HCT116 (cell line): ENCODE data around the gene TJP3.

Source experiments
- ATF3 ChIP-seq: IDR thresholded peaks from 2 replicates; pipeline ENCODE4 v1.6.1; 2012
- CTCF ChIP-seq, 3 experiments: fragments of 200-600 bp in 1 of 3; sonication (generic) in 1 of 3; IDR thresholded peaks in 2 of 3; conservative IDR thresholded peaks in 1 of 3; 2 replicates each; pipeline ENCODE4 v1.5.1; 2012 to 2017; ENCODE audit warnings: low read depth in 2 of 3, low read length in 2 of 3, antibody characterized with exemption in 1 of 3, borderline replicate concordance in 1 of 3, control low read depth in 1 of 3, mild to moderate bottlenecking in 1 of 3, mixed read lengths in 1 of 3, mixed run types in 1 of 3, moderate library complexity in 1 of 3; ENCODE audit not compliant: insufficient read depth in 1 of 3
- EZH2 ChIP-seq: fragments of 200-600 bp; sonication (generic); IDR thresholded peaks from 2 replicates; pipeline ENCODE4 v1.6.1; 2017; ENCODE audit warnings: antibody characterized with exemption, mixed run types
- POLR2A ChIP-seq: IDR thresholded peaks from 2 replicates; pipeline ENCODE4 v1.7.0; 2011; ENCODE audit warnings: borderline replicate concordance; ENCODE audit not compliant: insufficient read depth, insufficient read length; ENCODE audit errors: extremely low read depth
- TCF7L2 ChIP-seq: IDR thresholded peaks from 2 replicates; pipeline ENCODE4 v1.7.0; 2011; ENCODE audit warnings: borderline replicate concordance, inconsistent platforms; ENCODE audit not compliant: insufficient read depth, insufficient read length; ENCODE audit errors: extremely low read depth
- YY1 ChIP-seq: IDR thresholded peaks from 2 replicates; pipeline ENCODE4 v1.6.1; 2011; ENCODE audit warnings: low read length, low read depth, moderate library complexity, mild to moderate bottlenecking; ENCODE audit not compliant: insufficient replicate concordance; ENCODE audit errors: extremely low read depth
- ZBTB33 ChIP-seq: IDR thresholded peaks from 2 replicates; pipeline ENCODE4 v1.6.1; 2011; ENCODE audit warnings: mild to moderate bottlenecking, low read length, moderate library complexity; ENCODE audit not compliant: insufficient replicate concordance; ENCODE audit errors: extremely low read depth

GRCh38 chr19:3796358-3796757 lies 88.2 kb downstream of the TJP3 start:
- TF ChIP-seq CTCF (IDR thresholded peaks at IDR 0.05 in 2 of 3, conservative IDR thresholded peaks at IDR 0.05 in 1 of 3; ENCODE audit: borderline replicate concordance in 1 of 3, insufficient read depth in 1 of 3, low read depth in 2 of 3, low read length in 2 of 3) (no peak), TCF7L2 (no peak), ATF3 (no peak), POLR2A (no peak), EZH2 (no peak), YY1 (no peak), ZBTB33 (no peak)
